H9 (cell line): ENCODE results near the gene IGFL1. TPM values are rescaled to one million over a fixed set of nuclear protein-coding genes. Genes with fewer than 3 reads are reported as not detected.

Experiments
- DNase-seq: peaks from one replicate; pipeline ENCODE4 v3.0.0-alpha.2; 2017
- H2AFZ ChIP-seq: one replicate; pipeline ENCODE4 v1.6.1; 2013; ENCODE audit warnings: mild to moderate bottlenecking, low read length, control low read depth, moderate library complexity
- H2AK5ac ChIP-seq: 2 replicates; pipeline ENCODE4 v1.6.1; 2013; ENCODE audit warnings: low read length, control low read depth, mixed read lengths; ENCODE audit not compliant: insufficient read length
- H2BK120ac ChIP-seq: one replicate; pipeline ENCODE4 v1.6.1; 2013; ENCODE audit warnings: low read depth, mild to moderate bottlenecking, low read length, control low read depth, inconsistent platforms; ENCODE audit not compliant: poor library complexity, severe bottlenecking
- H2BK12ac ChIP-seq: 2 replicates; pipeline ENCODE4 v1.6.1; 2013; ENCODE audit warnings: low read length, control low read depth, mixed read lengths, low read depth; ENCODE audit not compliant: insufficient read length
- H2BK15ac ChIP-seq: 2 replicates; pipeline ENCODE4 v1.6.1; 2013; ENCODE audit warnings: low read depth, low read length, control low read depth
- H2BK20ac ChIP-seq: one replicate; pipeline ENCODE4 v1.6.1; 2013; ENCODE audit warnings: low read depth, mild to moderate bottlenecking, low read length, control low read depth, inconsistent platforms; ENCODE audit not compliant: poor library complexity, severe bottlenecking
- H2BK5ac ChIP-seq: 2 replicates; pipeline ENCODE4 v1.6.1; 2013; ENCODE audit warnings: low read length, control low read depth, mixed read lengths; ENCODE audit not compliant: insufficient read length
- H3K14ac ChIP-seq: 2 replicates; pipeline ENCODE4 v1.6.1; 2013; ENCODE audit warnings: low read length, control low read depth; ENCODE audit not compliant: insufficient read depth
- H3K18ac ChIP-seq: 2 replicates; pipeline ENCODE4 v1.6.1; 2013; ENCODE audit warnings: low read depth, mild to moderate bottlenecking, mixed read lengths, low read length, control low read depth; ENCODE audit not compliant: insufficient read length
- H3K23ac ChIP-seq: 2 replicates; pipeline ENCODE4 v1.6.1; 2013; ENCODE audit warnings: low read length, control low read depth, mixed read lengths, low read depth; ENCODE audit not compliant: insufficient read length
- H3K23me2 ChIP-seq: 2 replicates; pipeline ENCODE4 v1.6.1; 2013; ENCODE audit warnings: low read depth, mild to moderate bottlenecking, mixed read lengths, low read length, control low read depth; ENCODE audit not compliant: insufficient read length, poor library complexity, severe bottlenecking
- H3K27ac ChIP-seq: 2 replicates; pipeline ENCODE4 v1.5.1; 2013; ENCODE audit warnings: low read length, control low read depth, mixed read lengths, low read depth; ENCODE audit not compliant: insufficient read length
- H3K27me3 ChIP-seq: 2 replicates; pipeline ENCODE4 v1.6.1; 2013; ENCODE audit warnings: low read length, control low read depth, inconsistent platforms; ENCODE audit not compliant: insufficient read depth
- H3K4ac ChIP-seq: 2 replicates; pipeline ENCODE4 v1.6.1; 2013; ENCODE audit warnings: low read depth, mild to moderate bottlenecking, control low read depth, inconsistent platforms, low read length, moderate library complexity
- H3K4me1 ChIP-seq: 2 replicates; pipeline ENCODE4 v1.6.1; 2013; ENCODE audit warnings: low read length, control low read depth, inconsistent platforms; ENCODE audit not compliant: insufficient read depth
- H3K4me2 ChIP-seq: 2 replicates; pipeline ENCODE4 v1.6.1; 2013; ENCODE audit warnings: low read length, control low read depth, mixed read lengths; ENCODE audit not compliant: insufficient read length, insufficient read depth
- H3K56ac ChIP-seq: 2 replicates; pipeline ENCODE4 v1.6.1; 2013; ENCODE audit warnings: low read depth, mild to moderate bottlenecking, mixed read lengths, low read length, control low read depth; ENCODE audit not compliant: insufficient read length
- H3K79me1 ChIP-seq: 2 replicates; pipeline ENCODE4 v1.6.1; 2013; ENCODE audit warnings: low read depth, mild to moderate bottlenecking, moderate library complexity, low read length, control low read depth, inconsistent platforms; ENCODE audit not compliant: insufficient read depth, poor library complexity, severe bottlenecking
- H3K79me2 ChIP-seq: 2 replicates; pipeline ENCODE4 v1.6.1; 2013; ENCODE audit warnings: low read length, control low read depth, inconsistent platforms; ENCODE audit not compliant: insufficient read depth
- H3K9ac ChIP-seq: 2 replicates; pipeline ENCODE4 v1.6.1; 2013; ENCODE audit warnings: low read length, control low read depth, mixed read lengths; ENCODE audit not compliant: insufficient read length; ENCODE audit errors: extremely low read depth
- H3K9me3 ChIP-seq: one replicate; pipeline ENCODE4 v1.6.1; 2013; ENCODE audit warnings: low read depth, low read length, inconsistent platforms; ENCODE audit not compliant: control insufficient read depth
- H3T11ph ChIP-seq: one replicate; pipeline ENCODE4 v1.6.1; 2013; ENCODE audit warnings: mild to moderate bottlenecking, low read length, control low read depth, inconsistent platforms
- H4K20me1 ChIP-seq: one replicate; pipeline ENCODE4 v1.6.1; 2013; ENCODE audit not compliant: control insufficient read depth, insufficient read length, insufficient read depth
- H4K5ac ChIP-seq: 2 replicates; pipeline ENCODE4 v1.6.1; 2013; ENCODE audit warnings: low read depth, mild to moderate bottlenecking, mixed read lengths, low read length, control low read depth; ENCODE audit not compliant: insufficient read length
- H4K8ac ChIP-seq: replicated peaks from 2 replicates; pipeline ENCODE4 v1.6.1; 2013; ENCODE audit warnings: low read length, control low read depth, mixed read lengths, low read depth; ENCODE audit not compliant: insufficient read length
- H4K91ac ChIP-seq: 2 replicates; pipeline ENCODE4 v1.6.1; 2013; ENCODE audit warnings: low read depth, mild to moderate bottlenecking, moderate library complexity, mixed read lengths, low read length, control low read depth; ENCODE audit not compliant: insufficient read length
- H3K27ac Mint-ChIP-seq, 3 experiments: 2 replicates in 2 of 3; 3 replicates in 1 of 3; pipeline ENCODE4 v1.8.0; 2020 to 2021; ENCODE audit warnings: mixed read lengths in 3 of 3, mild to moderate bottlenecking in 1 of 3, moderate library complexity in 1 of 3
- H3K27me3 Mint-ChIP-seq: 2 replicates; pipeline ENCODE4 v1.8.0; 2021; ENCODE audit warnings: low read depth, mild to moderate bottlenecking, moderate library complexity, mixed read lengths
- H3K36me3 Mint-ChIP-seq, 3 experiments: 2 replicates in 2 of 3; 3 replicates in 1 of 3; pipeline ENCODE4 v1.8.0; 2020 to 2021; ENCODE audit warnings: low read depth in 3 of 3, mixed read lengths in 3 of 3; ENCODE audit not compliant: insufficient read depth in 1 of 3
- H3K4me1 Mint-ChIP-seq, 2 experiments: 2 replicates each; pipeline ENCODE4 v1.8.0; 2020; ENCODE audit warnings: mixed read lengths in 2 of 2
- H3K4me3 Mint-ChIP-seq, 2 experiments: 2 replicates in 1 of 2; 3 replicates in 1 of 2; pipeline ENCODE4 v1.8.0; 2020 to 2021; ENCODE audit warnings: mild to moderate bottlenecking in 2 of 2, mixed read lengths in 2 of 2, moderate library complexity in 1 of 2
- H3K9me3 Mint-ChIP-seq, 2 experiments: 2 replicates in 1 of 2; 3 replicates in 1 of 2; pipeline ENCODE4 v1.8.0; 2020; ENCODE audit warnings: mild to moderate bottlenecking in 2 of 2, mixed read lengths in 2 of 2, moderate library complexity in 1 of 2
- WGBS: extraction: QIAGEN DNeasy Blood & Tissue Kit; methylation state at CpG from one replicate; pipeline ENCODE4 v1.1.7; 2013; ENCODE audit warnings: missing lambda C conversion rate, low lambda C conversion rate, mixed read lengths; ENCODE audit not compliant: insufficient read length; ENCODE audit errors: extremely low coverage; 5-methylcytosine and 5-hydroxymethylcytosine counted together
- total RNA-seq: library from RNA; stranded (reverse); gene quantifications from 2 replicates; pipeline ENCODE4 v1.2.1, GENCODE V29; 2021
- TF ChIP-seq, protein P1 (sequence below): fragments of 200-600 bp; sonication (generic); conservative IDR thresholded peaks from 3 replicates; pipeline ENCODE4 v1.8.0; 2021; ENCODE audit warnings: antibody characterized with exemption, mild to moderate bottlenecking

Gene IGFL1
- total RNA-seq, 1 experiment from 2014 or later, result not detected

DNA sequence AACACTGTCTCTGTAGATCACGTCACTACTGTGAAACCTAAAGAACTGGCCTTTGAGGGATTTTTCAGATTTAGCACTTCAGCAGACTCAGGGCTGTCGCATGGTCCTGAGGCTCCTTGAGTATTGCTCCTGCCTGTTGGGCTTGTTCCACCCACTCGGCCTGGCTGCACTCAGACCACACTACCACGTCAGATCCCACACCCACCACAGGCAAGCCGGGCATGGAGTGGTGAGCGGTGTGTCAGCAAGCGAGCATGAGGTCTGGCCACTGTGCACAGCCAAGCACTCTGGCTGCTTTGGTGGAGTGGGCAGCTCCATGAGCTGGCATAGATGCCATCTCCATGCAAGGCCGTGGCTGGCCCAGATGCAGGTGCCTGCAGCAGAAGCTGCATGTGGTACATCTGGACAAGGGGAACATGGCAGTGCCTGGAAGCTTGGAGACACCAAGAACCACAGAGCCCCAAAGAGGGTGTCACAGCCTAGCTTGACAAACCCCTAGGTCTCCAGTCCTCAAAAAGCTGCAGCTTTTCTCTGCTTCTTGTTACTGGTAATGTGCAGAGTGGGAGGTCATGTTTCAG is 9.4 kb upstream of the IGFL1 start:
- Histone ChIP-seq H3K56ac (no peak overlapping the region), H2BK12ac (no peak overlapping the region), H3K4me2 (no peak overlapping the region), H3K9me3 (no peaks in the 10 kb centered on the region), H4K5ac (no peak overlapping the region), H4K8ac (no peak overlapping the region), H3K23ac (no peak overlapping the region), H4K20me1 (no peaks in the 10 kb centered on the region), H3K79me2 (no peaks in the 10 kb centered on the region), H2BK15ac (no peak overlapping the region), H3K27ac (no peak overlapping the region), H2BK120ac (no peak overlapping the region), H4K91ac (no peak overlapping the region), H3K9ac (no peak overlapping the region), H3K4me1 (no peaks in the 10 kb centered on the region), H3K4ac (no peak overlapping the region), H3K79me1 (no peaks in the 10 kb centered on the region), H2AFZ (no peak overlapping the region), H2BK5ac (no peak overlapping the region), H2BK20ac (no peak overlapping the region), H3K23me2 (no peaks in the 10 kb centered on the region), H3K14ac (0 out of 2 replicates have a peak overlapping the region, but pooled peaks have one; percentile 40), H2AK5ac (no peak overlapping the region), H3T11ph (no peak overlapping the region), H3K18ac (no peak overlapping the region), H3K27me3 (no peaks in the 10 kb centered on the region)
- no peaks in the 10 kb centered on the region; a peak in 1 of 5 replicates for H3K9me3 Mint-ChIP-seq
- WGBS, result no CpG with 5 or more reads among the region's 8 CpGs
- peaks cover 26% of the 10 kb centered on the region for H3K27me3 Mint-ChIP-seq
- H3K36me3 Mint-ChIP-seq, result no peaks in the 10 kb centered on the region
- H3K4me1 Mint-ChIP-seq, result peaks cover 11 to 14% of the 10 kb centered on the region in 2 experiments
- DNase-seq, result no peak
- no peak overlapping the region for H3K27ac Mint-ChIP-seq
- H3K4me3 Mint-ChIP-seq, result no peak overlapping the region
- TF ChIP-seq, protein P1, sequence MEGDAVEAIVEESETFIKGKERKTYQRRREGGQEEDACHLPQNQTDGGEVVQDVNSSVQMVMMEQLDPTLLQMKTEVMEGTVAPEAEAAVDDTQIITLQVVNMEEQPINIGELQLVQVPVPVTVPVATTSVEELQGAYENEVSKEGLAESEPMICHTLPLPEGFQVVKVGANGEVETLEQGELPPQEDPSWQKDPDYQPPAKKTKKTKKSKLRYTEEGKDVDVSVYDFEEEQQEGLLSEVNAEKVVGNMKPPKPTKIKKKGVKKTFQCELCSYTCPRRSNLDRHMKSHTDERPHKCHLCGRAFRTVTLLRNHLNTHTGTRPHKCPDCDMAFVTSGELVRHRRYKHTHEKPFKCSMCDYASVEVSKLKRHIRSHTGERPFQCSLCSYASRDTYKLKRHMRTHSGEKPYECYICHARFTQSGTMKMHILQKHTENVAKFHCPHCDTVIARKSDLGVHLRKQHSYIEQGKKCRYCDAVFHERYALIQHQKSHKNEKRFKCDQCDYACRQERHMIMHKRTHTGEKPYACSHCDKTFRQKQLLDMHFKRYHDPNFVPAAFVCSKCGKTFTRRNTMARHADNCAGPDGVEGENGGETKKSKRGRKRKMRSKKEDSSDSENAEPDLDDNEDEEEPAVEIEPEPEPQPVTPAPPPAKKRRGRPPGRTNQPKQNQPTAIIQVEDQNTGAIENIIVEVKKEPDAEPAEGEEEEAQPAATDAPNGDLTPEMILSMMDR, result no peak
